GM18511 (cell line): ENCODE measurements around the gene IFNGR1.
A peak's percentile ranks its signal among the peaks of the same experiment; 100 is the strongest.

Source experiments
- ATAC-seq: cut with Tn5 transposase; IDR thresholded peaks from one replicate; pipeline ENCODE4 v1.9.1; 2021; ENCODE audit warnings: mild to moderate bottlenecking, moderate library complexity; ENCODE audit not compliant: unreplicated experiment

IFNGR1 gene

DNA sequence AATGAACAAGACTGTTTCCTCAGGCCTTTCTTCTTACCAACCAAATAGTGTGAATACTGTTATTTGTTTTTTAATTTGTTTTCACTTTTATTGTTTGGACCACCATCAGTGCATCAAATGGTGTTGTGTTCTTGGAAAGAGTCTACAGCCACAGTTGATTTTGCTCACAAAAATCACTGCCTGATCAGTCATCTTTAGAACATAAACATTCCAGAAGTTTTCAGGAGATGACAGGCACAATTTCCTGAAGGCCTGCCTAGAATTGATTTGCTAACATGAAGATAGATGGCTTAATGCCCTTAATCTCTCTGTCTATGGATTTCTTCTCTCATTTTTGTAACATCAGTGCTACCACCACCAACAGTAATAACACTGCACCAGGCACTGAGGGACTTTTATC is 59.3 kb downstream of the IFNGR1 start:
- no peak for ATAC-seq

DNA sequence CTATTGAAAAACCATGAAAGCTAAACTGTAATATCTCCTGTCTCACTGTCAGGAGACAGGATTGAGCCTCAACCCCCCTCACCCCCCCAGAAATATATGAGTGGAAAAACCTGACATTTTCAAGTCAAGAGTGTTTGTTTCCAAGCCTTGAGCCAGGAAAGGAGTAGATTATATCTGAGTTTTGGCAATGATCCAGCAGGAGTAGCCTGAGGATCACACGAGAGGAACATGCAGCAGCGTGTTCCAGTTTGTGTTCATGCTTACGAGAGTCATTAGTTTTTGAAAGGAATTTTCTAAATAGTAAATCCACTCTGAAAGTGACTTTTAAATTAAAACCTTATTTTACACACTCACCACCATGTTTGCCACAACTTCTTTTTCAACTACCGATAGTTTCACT is 61.6 kb downstream of the IFNGR1 start:
- no peak for ATAC-seq

- ATAC-seq: no peak
These were observed 62.5 kb downstream of the IFNGR1 start for GRCh38 chr6:137156650-137157049.

GRCh38 chr6:137155830-137156229 is 63.4 kb downstream of the IFNGR1 start:
- ATAC-seq: peak; percentile 82

GRCh38 chr6:137150072-137150471 is 69.1 kb downstream of the IFNGR1 start:
- no peak for ATAC-seq

DNA sequence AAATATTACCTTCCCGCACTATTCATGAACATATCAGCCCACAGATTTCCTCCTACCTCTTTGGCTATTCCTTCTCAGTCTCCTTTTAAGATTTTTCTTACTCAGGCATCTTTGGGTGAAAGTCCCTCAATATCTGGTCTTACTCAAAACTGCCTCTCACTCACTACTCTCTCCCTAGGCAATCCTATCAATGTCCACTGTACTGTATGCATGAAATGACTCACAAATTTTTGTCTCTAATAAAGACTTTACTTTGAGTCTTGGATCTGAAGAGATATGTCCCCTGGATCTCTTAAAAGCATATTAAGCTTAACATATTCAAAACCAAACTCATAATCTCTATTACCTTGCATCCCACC is 70.2 kb downstream of the IFNGR1 start:
- ATAC-seq: no peak

GRCh38 chr6:137148306-137149034 is 70.7 kb downstream of the IFNGR1 start:
- no peak for ATAC-seq
